HG03175 (cell line): ENCODE results near the gene NUP62.
A peak's percentile ranks its signal among the peaks of the same experiment; 100 is the strongest.
"Not testable (repeated sequence)": the region's sequence is repeated elsewhere in the genome, so short reads cannot be mapped to it uniquely, and the experiment has no call there.

ENCODE experiments used
- ATAC-seq: cut with Tn5 transposase; IDR thresholded peaks from one replicate; pipeline ENCODE4 v1.9.1; 2021; ENCODE audit warnings: mild to moderate bottlenecking, moderate library complexity; ENCODE audit not compliant: unreplicated experiment

NUP62 gene, protein sequence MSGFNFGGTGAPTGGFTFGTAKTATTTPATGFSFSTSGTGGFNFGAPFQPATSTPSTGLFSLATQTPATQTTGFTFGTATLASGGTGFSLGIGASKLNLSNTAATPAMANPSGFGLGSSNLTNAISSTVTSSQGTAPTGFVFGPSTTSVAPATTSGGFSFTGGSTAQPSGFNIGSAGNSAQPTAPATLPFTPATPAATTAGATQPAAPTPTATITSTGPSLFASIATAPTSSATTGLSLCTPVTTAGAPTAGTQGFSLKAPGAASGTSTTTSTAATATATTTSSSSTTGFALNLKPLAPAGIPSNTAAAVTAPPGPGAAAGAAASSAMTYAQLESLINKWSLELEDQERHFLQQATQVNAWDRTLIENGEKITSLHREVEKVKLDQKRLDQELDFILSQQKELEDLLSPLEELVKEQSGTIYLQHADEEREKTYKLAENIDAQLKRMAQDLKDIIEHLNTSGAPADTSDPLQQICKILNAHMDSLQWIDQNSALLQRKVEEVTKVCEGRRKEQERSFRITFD

DNA sequence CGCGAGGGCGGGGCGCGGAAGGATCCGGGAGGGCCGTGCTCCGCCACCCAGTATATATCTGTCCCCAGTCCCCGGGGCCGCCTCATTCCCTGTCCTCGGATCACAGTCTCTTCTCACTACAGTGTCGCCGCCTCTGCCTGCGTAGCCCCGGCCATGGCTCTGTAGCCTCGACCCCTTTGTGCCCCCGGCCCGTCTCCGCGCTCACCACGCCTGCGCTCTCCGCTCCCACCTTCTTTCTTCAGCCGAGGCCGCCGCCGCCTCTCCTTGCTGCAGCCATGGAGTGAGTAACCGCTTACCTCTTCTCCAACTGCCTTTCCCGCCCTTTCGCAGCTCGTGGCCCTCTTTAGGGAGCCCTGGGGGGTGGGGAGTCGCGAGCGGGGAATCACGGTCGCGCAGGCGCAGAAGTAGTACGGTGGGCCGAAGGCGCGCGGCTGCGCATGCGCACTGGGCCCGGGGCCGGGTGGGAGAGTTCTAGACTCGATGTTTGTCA is at the start of gene NUP62, which contains the start of gene ATF5:
NUP62 (minus strand) TSS at position 384 of the 490 bp plus-strand sequence. CDS start 19,697 bp downstream, outside the sequence.
ATF5 (plus strand) TSS at position 85 of the 490 bp plus-strand sequence. CDS start 1,646 bp downstream, outside the sequence.
- ATAC-seq = peak; percentile 66

DNA sequence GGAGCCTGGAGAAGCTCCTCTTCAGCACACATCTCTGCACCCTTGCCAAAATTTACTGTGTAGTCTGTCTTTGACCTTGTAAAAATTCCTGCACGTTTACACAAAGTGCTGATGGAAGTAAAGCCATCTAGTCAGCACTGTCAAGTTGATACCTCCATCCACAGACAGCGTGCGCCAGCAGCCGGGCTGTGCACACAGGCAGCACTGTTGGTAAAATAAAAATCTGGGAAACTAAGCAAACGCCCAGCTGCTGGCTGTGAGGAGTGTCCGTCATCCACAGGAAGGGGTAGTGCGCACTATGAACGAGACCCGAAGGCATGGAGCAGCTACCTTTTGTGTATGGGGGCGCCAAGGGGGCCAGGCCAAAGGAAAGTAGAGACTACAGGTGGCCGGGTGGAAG is 49.0 kb upstream of the NUP62 start:
- ATAC-seq = no peak

DNA sequence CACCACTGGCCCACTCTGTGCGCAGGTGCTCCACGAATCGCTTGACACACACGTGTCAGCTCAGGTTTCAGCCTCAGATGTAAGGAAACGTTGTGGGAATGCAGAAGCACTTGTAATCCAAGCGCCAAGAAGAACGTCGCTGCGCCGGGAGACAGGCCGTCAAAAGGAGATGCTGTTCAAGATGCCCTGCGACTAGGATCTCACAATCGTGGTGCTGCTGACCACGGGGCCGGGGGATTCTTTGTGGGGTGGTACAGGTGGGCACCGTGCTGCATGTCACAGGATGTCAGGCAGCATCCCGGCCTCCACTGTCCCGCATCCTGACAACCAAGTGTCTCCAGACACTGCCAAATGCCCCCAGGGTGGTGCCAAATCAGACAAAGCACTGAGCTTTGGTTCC is 48.6 kb upstream of the NUP62 start:
- ATAC-seq = no peak

DNA sequence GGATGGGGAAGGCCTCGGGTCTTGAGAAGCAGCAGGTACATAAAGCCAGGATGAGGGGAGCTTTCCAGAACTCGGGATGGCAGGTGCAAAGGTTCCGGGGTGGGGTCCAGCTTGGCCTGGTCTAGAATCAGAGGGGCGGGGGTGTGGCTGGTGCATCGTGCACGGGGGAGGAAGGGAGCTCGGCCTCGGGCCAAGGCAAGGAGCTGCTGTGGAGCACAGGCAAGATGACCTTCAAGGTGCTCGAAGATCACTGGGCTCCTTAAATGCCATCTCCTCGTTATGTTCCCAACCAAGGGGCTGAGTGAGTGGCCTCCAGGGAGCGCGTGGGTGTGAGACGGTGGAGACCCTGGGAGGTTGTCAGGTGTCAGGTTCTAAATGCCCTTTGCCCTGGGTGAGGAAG is 47.8 kb upstream of the NUP62 start:
- ATAC-seq = no peak

DNA sequence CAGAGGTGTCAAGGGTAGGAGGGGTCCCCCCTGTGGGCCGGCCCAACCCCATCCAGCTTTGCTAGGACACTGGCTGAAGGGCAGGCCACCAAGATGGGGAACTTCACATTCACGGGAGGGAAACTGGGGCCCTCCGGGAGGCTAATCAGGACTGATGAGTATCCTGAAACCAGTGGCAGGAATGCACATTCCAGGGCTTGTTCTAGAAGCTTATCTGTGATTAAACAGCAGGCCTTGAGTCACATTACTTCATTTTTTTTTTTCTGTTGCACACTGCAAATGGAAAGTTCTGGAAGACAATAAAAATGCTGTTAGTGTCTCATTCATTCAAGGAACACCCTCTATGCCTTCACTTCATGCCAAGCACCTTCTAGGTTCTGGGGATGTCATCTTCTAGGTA is 47.2 kb upstream of the NUP62 start:
- no peak for ATAC-seq

DNA sequence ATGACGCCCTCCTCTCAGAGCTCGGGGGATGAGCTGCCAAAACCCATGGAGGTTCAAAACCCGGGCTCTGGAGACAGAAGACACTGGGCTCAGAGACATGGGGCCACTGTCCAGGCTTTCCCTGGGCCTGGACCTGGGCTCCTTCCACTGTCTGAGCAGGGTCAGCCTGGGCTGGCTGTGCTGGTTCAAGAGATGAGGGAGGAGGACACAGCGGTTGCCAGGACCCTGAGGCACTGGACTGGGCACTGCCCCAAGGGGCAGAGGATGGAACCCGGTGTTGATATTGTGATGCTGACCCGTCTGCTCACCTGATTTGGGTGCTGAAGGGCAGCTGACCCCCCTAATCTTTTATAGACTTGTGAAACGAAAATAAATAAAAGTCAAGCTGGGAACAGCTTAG is 45.7 kb upstream of the NUP62 start:
- ATAC-seq = no peak

DNA sequence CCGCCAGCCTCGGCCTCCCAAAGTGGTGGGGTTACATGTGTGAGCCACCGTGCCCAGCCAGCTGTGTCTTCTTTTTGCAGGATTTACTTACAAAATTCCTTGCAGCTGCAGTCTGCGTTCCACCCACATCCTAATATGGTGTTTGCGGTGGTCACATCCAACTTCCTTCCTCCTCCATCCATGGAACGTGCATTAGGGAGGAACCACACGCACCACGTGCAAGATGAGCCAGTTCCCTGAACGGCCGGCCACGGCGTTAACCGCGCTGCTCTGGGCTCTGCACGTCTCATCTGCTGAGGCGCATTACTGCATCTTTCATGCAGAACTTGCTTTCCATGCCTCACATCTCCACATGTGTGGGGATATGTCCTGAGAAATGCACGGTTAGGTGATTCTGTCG is 44.7 kb upstream of the NUP62 start:
- no peak for ATAC-seq

DNA sequence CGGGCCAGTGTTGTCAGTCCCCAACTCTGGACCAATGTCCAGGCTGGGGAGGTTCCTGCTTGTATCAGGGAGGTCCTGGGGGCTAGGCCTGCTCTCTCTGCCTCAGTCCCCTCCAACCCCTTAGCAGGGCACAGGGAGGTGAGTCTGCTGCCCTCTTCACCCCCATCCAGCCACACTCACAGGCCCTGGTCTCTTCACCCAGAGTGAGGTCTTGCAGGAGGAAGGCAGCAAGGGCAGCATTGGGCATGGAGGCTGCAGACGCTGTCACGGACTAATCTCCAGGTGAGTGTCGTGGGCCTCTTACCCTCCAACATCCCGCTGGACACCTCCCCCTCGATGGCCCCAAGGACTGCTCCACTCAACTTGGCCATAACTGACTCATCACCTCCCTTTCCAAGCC is 43.5 kb upstream of the NUP62 start:
- ATAC-seq = no peak

DNA sequence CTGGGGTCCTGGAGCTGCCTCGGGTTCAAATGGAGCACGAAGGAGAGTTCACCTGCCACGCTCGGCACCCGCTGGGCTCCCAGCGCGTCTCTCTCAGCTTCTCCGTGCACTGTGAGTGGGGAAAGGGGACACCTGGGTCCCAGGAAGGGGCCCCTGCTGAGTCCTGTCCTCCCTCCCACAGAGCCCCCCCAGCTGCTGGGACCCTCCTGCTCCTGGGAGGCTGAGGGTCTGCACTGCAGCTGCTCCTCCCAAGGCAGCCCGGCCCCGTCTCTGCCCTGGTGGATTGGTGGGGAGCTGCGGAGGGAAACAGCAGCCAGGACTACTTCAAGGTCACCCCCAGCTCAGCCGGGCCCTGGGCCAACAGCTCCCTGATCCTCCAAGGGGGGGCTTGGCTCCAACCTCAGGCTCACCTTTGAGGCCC is 42.7 kb upstream of the NUP62 start:
- no peak for ATAC-seq

DNA sequence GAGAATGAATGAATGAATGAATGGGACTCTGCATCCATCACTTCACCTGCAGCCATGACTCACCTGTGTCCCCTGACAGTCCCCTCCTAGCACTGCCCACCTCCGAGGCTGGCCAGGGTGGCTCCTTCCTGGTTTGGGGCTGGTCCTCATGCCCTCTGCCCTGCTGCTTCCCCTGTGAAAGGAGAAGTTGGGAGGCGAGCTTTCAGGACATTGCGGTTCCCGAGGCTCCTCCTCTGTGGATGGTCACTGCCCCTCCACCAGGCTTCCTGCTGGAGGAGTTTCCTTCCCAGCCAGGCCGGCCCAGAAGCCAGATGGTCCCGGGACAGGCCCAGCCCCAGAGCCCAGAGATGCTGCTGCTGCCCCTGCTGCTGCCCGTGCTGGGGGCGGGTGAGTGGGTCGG is 40.1 kb upstream of the NUP62 start:
- not testable (repeated sequence) for ATAC-seq

DNA sequence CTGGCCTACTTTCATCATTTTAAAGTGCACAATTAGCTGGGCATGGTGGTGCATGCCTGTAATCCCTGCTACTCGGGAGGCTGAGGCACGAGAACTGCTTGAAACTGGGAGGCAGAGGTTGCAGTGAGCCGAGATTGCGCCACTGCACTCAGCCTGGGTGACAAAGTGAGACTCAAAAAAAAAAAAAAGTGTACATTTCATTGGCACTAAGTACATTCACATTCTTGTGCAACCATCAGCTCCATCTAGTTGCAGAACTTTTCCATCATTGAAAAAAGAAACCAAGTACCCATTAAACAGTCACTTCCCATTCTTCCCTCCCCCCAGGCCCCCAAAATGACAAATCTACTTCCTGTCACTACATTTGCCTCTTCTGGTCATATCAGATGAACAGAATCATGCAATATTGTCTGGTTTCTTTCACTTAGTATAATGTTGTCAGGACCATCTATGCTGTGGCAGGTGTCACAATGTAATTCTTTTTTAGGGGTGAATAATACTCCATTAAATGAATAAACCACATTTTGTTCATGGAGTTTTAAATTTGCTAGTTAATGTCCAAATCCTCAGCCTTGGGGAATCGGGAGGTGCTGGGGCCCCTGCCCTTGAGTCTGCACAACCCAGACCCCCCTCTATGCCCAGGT is 39.1 kb upstream of the NUP62 start:
- ATAC-seq = no peak

DNA sequence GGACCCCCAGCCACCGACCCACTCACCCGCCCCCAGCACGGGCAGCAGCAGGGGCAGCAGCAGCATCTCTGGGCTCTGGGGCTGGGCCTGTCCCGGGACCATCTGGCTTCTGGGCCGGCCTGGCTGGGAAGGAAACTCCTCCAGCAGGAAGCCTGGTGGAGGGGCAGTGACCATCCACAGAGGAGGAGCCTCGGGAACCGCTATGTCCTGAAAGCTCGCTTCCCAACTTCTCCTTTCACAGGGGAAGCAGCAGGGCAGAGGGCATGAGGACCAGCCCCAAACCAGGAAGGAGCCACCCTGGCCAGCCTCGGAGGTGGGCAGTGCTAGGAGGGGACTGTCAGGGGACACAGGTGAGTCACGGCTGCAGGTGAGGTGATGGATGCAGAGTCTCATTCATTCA is 31.7 kb upstream of the NUP62 start, which contains the start of gene SIGLEC11:
SIGLEC11 (minus strand) TSS at position 193 of the 400 bp plus-strand sequence; CDS start at position 102, 91 bp downstream.
- not testable (repeated sequence) for ATAC-seq

DNA sequence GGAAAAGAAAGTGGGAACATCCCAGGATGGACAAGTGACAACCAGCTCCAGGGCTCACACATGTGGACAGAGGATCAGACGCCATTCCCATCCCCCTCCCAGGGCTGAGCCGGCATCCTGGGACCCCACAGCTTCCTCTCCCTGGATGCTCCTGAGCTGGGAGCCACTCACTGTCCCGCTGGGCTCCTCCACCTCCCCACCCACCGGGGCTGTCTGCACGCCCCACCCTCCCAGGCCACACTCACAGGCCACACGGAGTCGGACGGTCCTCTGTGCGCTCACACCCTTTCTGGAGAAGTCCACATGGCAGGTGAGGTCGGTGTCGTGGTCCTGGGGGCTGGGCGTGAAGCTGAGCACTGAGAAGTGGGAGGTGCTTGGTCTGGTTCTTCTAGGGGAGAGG is 30.6 kb upstream of the NUP62 start:
- not testable (repeated sequence) for ATAC-seq

DNA sequence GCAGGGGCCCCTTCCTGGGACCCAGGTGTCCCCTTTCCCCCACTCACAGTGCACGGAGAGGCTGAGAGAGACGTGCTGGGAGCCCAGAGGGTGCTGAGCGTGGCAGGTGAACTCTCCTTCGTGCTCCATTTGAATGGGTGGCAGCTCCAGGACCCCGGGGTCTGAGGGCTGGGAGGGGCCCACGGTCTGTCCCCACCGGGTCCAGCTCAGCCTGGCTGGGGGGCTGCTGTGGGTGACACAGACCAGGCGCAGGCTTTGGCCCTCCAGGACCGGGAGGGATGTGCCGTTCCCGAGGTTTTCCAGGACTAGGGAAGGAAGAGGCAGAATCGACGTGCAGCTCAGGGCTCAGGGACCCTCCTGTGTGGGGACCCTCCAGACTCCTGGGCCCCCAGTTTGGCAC is 29.3 kb upstream of the NUP62 start:
- not testable (repeated sequence) for ATAC-seq

DNA sequence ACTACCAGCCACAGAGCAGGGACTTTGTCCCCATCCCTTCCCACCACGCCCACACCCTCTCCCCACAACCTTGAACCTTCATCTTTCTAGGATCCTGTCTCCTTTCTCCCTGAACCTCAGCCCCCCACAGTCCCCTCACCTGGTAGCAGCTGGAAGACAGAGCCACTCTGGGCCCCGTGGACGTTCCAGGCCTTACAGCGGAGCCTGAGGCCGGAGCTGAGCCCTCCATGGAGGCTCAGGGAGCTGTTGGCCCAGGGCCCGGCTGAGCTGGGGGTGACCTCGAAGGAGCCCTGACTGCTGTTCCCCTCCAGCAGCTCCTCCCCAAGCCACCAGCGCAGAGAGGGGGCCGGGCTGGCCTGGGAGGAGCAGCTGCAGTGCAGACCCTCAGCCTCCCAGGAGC is 28.8 kb upstream of the NUP62 start:
- not testable (repeated sequence) for ATAC-seq

DNA sequence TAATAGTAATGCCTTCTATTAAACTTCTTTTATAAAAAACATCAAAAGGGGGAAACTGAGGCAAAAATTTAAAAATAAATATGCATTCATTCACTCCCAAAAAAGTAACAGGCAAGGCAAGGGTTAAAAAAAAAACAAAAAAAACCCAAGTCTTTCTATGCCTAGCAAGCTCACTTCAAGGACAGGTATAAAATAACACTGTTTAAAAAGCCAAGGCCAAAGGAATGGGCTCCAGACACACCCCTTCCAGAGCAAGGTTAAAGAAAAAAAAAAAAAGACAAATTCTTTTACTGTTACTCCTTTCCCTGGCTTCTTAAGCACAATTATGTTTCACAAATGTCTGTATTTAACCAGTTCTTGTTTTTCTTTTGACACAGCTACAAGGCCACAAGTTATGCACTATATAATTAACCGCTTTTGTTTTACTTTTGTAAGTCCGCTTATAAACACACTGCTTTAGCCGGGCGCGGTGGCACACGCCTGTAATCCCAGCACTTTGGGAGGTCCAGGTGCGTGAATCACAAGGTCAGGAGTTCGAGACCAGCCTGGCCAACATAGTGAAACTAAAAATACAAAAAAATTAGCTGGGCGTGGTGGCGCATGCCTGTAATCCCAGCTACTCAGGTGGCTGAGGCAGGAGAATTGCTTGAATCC is 28.1 kb upstream of the NUP62 start:
- ATAC-seq = no peak

DNA sequence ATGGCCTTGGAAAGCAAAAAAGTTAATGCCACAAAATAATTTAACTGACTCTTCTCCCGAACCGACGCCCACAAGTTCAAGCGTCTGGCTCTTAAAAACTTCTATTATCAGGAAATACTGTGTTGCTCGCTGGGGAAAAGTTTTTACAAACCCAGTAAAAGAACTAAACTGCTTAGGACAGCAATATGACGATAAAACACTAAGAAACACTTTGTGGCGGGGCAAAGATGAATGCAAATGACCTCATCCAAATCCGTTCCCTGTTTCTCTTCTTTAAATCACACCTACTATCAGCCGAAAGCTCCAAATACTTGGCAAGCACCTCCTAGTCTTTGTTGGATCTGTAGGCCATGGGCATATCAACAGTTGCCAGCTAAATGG is 26.8 kb upstream of the NUP62 start:
- no peak for ATAC-seq

DNA sequence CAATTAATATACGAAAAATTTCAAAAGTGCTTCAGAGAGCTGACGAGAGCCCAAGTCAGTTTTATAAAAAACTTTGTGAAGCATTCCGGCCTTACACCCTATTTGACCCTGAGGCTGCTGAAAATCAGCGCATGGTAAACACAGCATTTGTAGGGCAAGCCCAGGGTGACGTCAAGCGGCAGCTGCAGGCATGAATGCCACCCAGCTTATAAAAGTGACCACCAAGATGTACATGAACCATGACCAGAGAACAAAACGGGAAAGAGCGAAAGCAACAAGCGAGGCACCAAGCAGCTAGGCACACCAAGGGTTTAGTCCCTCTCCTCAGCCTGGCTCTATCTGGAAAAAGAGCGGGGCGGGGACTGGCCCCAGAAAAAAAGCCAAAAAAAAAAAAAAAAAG is 25.6 kb upstream of the NUP62 start:
- no peak for ATAC-seq

DNA sequence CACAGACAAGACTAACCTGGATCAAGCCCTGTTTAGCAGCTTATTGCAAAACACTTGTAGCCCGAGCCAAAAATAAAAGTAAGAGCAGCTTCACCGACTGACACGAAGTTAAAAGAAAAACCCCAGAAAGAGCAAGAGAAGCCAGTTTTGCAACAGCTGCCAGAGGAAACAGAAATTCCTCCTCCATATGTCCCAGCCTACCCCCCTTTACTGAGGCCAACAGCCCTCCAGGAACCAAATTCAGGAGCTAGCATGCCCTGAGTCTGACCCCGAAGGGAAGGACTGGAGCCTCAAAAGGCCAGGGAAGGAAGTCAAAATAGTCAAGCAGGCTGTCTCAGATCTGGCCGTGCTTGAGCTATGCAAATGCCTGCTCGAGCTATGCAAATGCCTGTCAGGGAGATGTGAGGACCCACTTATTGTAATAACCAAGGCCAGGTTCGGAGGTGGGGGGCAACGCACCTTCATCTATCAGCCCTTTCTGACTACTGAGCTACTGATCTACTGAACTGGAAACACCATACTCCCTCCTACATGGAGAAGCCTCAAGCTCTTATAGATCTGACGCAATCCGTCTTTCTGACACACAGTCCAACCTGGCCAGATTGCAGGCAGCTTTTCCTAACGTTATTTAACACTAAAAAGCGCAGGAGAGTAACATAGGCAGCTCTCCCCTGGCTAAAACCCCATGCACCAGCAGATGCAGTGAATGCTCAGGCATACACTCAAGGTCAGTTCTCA is 25.0 kb upstream of the NUP62 start:
- ATAC-seq = no peak

DNA sequence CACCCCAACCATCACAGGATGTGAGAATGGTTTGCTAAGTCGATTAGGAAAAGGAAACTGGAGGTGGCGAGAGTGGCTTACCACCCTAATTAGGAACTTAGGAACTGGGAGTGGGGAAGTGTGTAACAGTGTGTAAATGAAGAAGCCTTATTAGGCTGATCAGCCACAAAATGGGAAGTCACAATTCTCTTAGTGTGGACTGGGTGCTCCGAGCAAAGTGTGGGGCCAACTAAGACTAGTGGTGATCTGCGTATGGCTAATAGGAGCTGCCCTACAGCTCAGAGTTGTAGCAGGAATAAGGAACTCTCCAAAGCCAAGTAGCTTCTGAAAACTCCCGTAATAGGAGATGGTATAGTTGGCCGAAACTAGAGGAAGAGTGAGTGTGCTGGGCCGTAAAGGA is 24.1 kb upstream of the NUP62 start:
- no peak for ATAC-seq

DNA sequence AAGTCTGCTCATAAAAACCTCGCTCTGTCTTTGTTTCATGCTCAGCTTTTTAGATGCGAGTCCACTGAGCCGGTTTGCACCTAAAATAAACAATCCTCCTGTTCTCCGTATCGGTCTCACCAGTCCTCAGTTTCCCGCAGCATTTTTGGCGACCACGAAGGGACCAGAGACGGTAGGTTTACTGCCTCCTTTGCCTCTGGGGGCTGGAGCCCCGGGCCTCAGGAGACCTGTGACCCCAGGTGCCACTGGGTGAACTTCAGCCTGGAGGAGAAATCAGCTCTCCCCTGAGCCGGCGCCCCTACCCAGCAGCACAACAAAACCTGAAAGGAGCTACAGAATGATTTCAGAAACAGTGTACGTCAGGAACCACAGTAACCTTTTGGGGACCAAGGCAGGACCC is 23.6 kb upstream of the NUP62 start:
- ATAC-seq = no peak
